ENCODE measurements around the gene ECT2L. TPM values are rescaled to one million over a fixed set of nuclear protein-coding genes. Genes with fewer than 3 reads are reported as not detected.

The ECT2L gene
- total RNA-seq, 1 donor from 2014 or later: 1.6 TPM

DNA sequence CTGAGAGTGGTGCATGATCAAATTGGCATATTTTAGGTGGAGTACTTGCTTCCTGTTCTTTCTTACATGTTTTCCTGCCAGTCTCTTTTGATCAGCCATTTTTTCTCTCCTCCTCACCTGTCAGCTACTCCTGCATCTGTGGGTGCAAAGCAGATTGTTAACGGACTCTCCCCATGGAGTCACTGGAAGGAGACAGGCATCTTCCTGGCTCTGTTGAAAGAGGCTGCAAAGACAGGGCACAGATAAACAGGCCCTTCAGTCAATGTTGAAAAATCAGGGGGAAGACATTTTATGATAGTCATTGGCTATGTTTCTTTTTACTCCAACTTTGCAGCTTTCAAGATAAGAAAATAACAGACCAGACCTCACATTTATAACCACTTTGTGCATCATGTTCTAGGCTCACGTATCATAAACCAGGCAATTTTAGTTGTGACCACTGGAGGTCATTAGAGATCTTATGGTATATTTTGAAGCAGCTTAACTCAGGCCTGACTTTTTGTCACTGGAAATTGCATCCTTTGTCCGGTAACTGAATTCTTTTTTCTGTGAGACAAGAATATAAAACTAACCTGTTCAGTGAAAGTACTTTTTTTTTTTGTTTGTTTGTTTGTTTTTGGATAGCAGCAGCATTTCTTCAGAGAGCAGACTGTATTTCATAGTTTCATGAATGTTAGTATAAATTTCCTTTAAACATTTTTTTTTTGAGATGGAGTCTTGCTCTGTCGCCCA lies 20.1 kb downstream of the ECT2L start:
- intact Hi-C loops (cut with micrococcal nuclease): loop anchor here (5.0 kb wide), 1 partner anchor 171 kb away; the partner anchor contains the start of gene REPS1
- peak overlapping the region; percentile 7 for H3K27ac ChIP-seq (replicated peaks)
- TF ChIP-seq, protein P1, sequence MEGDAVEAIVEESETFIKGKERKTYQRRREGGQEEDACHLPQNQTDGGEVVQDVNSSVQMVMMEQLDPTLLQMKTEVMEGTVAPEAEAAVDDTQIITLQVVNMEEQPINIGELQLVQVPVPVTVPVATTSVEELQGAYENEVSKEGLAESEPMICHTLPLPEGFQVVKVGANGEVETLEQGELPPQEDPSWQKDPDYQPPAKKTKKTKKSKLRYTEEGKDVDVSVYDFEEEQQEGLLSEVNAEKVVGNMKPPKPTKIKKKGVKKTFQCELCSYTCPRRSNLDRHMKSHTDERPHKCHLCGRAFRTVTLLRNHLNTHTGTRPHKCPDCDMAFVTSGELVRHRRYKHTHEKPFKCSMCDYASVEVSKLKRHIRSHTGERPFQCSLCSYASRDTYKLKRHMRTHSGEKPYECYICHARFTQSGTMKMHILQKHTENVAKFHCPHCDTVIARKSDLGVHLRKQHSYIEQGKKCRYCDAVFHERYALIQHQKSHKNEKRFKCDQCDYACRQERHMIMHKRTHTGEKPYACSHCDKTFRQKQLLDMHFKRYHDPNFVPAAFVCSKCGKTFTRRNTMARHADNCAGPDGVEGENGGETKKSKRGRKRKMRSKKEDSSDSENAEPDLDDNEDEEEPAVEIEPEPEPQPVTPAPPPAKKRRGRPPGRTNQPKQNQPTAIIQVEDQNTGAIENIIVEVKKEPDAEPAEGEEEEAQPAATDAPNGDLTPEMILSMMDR (IDR thresholded peaks at IDR 0.05; ENCODE audit: borderline replicate concordance): peak; percentile 81

DNA sequence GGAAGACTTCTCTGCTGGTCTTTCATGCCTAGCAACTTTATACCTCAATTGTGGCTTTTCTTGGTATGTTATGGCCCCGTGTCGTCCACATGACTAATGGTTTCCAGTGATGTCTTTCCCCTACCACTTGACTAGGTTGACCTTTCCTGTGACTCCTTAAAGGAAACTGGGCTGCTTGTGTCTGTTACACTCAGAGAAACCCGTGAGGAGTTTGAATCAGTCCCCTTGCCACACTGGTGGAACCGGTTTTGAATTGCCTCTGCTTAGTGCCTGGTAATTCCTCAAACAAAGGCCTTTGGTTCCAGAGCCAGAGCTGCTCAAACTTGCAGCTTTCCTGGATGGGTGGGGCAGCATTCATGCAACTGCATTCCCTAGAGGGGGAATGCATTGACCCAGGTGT lies 21.9 kb downstream of the ECT2L start:
- DNase-seq: no peak
- H3K4me1 ChIP-seq: peaks cover 12% of the 10 kb centered on the region
- H3K36me3 ChIP-seq: peaks cover 7% of the 10 kb centered on the region
- H3K27ac ChIP-seq (replicated peaks): peak overlapping the region; percentile 16
- H3K4me3 ChIP-seq: no peak overlapping the region
- intact Hi-C loops (cut with micrococcal nuclease): loop anchor here (5.0 kb wide), 1 partner anchor 170 kb away; the partner anchor contains the start of gene REPS1
- H3K27me3 ChIP-seq (ENCODE audit: low read depth): no peaks in the 10 kb centered on the region
- TF ChIP-seq, protein P1 (IDR thresholded peaks at IDR 0.05; ENCODE audit: borderline replicate concordance): no peak
- H3K9me3 ChIP-seq (replicated peaks): no peaks in the 10 kb centered on the region

More for the DNA sequence above, 20.1 kb downstream of the ECT2L start:
- peaks cover 12% of the 10 kb centered on the region for H3K4me1 ChIP-seq
- no peak overlapping the region for H3K4me3 ChIP-seq
- H3K36me3 ChIP-seq: peaks cover 4% of the 10 kb centered on the region
- H3K27me3 ChIP-seq (ENCODE audit: low read depth): no peaks in the 10 kb centered on the region
- H3K9me3 ChIP-seq (replicated peaks): no peaks in the 10 kb centered on the region
- DNase-seq: no peak

DNA sequence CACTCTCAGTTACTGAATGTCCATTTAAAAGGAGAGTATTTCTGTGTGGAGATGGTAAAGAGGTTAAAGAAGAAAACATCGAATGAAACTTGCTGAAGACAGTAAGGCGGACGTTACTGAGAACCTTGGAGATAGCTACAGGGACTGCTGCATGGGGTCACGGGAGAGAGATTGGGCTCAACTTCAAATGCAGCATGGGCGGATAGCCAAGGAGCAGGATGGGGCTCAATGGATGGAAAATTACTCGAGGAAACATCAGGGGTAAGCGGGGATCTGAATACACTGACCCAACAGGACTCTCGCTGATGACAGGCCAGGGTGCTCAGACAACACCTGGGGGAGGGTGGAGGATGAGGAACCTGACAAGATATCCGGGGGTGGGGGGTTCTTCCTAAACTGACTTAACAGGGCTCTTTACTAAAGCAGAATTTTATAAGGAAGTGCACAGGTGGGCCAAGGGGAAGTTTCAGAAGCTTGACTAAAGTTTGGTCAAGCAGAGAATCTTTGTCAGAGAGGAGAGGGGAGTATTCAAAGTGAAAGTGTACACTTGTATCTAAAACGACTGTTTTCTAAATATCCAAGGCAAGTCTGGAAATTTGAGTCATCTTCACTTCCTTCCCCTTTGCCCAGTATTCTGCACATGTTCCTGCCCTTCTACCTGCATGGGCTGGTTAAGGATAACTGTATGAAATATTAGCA lies 22.8 kb downstream of the ECT2L start:
- H3K4me1 ChIP-seq: peaks cover 12% of the 10 kb centered on the region
- H3K36me3 ChIP-seq: peaks cover 7% of the 10 kb centered on the region
- H3K4me3 ChIP-seq: no peak overlapping the region
- DNase-seq: no peak
- TF ChIP-seq, protein P1 (IDR thresholded peaks at IDR 0.05; ENCODE audit: borderline replicate concordance): no peak
- no peaks in the 10 kb centered on the region for H3K27me3 ChIP-seq (ENCODE audit: low read depth)
- intact Hi-C loops (cut with micrococcal nuclease): loop anchor here (5.0 kb wide), 1 partner anchor 169 kb away; the partner anchor contains the start of gene REPS1
- no peaks in the 10 kb centered on the region for H3K9me3 ChIP-seq (replicated peaks)
- H3K27ac ChIP-seq (replicated peaks): peak overlapping the region; percentile 16

DNA sequence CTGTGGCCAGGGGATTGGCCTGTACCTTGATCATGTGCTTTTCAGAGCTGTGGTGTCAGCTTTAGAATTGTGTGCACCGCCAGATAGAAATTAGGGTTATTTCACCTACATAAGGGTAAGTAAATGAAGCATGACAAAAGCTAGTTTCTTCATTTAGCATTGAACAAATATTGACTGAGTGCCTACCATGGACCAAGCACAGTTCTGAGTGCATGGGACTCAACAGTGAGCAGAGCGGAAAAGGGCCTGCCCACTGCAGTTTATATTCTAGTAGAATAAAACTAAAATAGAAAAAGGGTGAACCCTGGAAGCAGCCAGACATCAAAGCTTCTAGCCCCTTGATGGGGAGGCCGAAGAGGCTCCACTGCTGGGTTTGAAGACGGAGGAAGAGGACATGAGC lies 25.6 kb downstream of the ECT2L start:
- Histone ChIP-seq H3K36me3 (peaks cover 7% of the 10 kb centered on the region), H3K4me1 (peaks cover 18% of the 10 kb centered on the region), H3K27me3 (ENCODE audit: low read depth) (no peaks in the 10 kb centered on the region), H3K9me3 (replicated peaks) (no peaks in the 10 kb centered on the region), H3K27ac (replicated peaks) (no peak overlapping the region), H3K4me3 (no peak overlapping the region)
- intact Hi-C loops (cut with micrococcal nuclease): no loop called here
- DNase-seq: no peak
- TF ChIP-seq, protein P1 (IDR thresholded peaks at IDR 0.05; ENCODE audit: borderline replicate concordance): no peak

DNA sequence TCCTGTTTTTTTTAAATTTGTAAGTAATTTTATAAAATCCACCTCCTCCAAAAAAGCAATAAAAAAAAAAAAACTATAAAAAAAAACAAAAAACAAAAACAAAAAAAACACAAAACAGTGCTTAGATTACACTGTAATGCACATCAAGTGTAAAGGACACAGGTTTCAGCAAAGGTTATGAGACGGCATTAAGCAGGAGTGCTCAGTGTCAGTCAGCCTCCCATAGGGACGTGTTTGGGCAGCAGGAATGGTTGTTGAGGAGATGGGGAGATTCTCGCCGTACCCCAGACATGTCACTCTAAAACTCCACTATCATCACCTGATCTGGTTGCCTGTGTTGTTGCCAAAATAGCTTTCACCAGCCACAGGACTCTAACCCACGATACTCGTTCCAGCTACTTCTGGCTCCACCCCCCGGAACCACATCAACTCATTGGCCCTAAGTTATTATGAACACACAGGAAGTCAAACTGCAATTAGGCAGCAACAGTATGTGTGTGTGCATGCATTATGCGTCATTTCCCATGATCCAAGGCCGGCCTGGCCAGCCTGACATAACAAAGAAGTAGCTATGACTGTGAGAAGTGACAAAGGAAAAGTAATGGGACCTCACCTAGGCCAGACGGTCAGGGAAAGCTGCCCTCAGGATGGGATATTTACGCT lies 28.7 kb downstream of the ECT2L start:
- TF ChIP-seq, protein P1 (IDR thresholded peaks at IDR 0.05; ENCODE audit: borderline replicate concordance): no peak
- Histone ChIP-seq H3K4me1 (peaks cover 5% of the 10 kb centered on the region), H3K4me3 (no peak overlapping the region), H3K27me3 (ENCODE audit: low read depth) (no peaks in the 10 kb centered on the region), H3K27ac (replicated peaks) (peak overlapping the region; percentile 27), H3K9me3 (replicated peaks) (no peaks in the 10 kb centered on the region), H3K36me3 (peaks cover 7% of the 10 kb centered on the region)
- no peak for DNase-seq
- intact Hi-C loops (cut with micrococcal nuclease): no loop called here
